HepG2 (cell line): ENCODE measurements around the gene SLC25A22. TPM values are rescaled to one million over a fixed set of nuclear protein-coding genes. Genes with fewer than 3 reads are reported as not detected.

Experiments used
- CBFB ChIP-seq: sonication (generic); formaldehyde crosslinking; IDR thresholded peaks from 2 replicates; pipeline ENCODE4 v1.4.0; 2020; ENCODE audit warnings: missing genetic modification reagents
- FOXA1 ChIP-seq, 2 experiments: fragments of 450-650 bp in 1 of 2; sonication (generic) in 1 of 2; formaldehyde crosslinking in 1 of 2; IDR thresholded peaks; 2 replicates each; pipeline versions ENCODE4 v1.4.0 to v1.6.1; 2016 to 2020; ENCODE audit warnings: missing genetic modification reagents in 1 of 2
- KDM5B ChIP-seq: sonication (generic); formaldehyde crosslinking; IDR thresholded peaks from 2 replicates; pipeline ENCODE4 v1.4.0; 2020; ENCODE audit warnings: missing genetic modification reagents, mild to moderate bottlenecking, borderline replicate concordance
- MED8 ChIP-seq: sonication (generic); formaldehyde crosslinking; IDR thresholded peaks from 2 replicates; pipeline ENCODE4 v1.8.1; 2023; ENCODE audit warnings: mild to moderate bottlenecking, missing genetic modification reagents; ENCODE audit not compliant: insufficient replicate concordance
- ONECUT2 ChIP-seq: sonication (generic); formaldehyde crosslinking; IDR thresholded peaks from 2 replicates; pipeline ENCODE4 v1.4.0; 2020; ENCODE audit warnings: missing genetic modification reagents
- SMARCE1 ChIP-seq: fragments of 450-650 bp; IDR thresholded peaks from 2 replicates; pipeline ENCODE4 v1.6.1; 2017; ENCODE audit warnings: borderline replicate concordance
- SSRP1 ChIP-seq: IDR thresholded peaks from 2 replicates; pipeline ENCODE4 v1.6.1; 2016; ENCODE audit warnings: control low read depth
- TBX2 ChIP-seq: sonication (generic); formaldehyde crosslinking; IDR thresholded peaks from 2 replicates; pipeline ENCODE4 v1.5.0; 2020; ENCODE audit warnings: missing genetic modification reagents, mild to moderate bottlenecking, borderline replicate concordance
- ZBTB8A ChIP-seq: sonication (generic); formaldehyde crosslinking; IDR thresholded peaks from 2 replicates; pipeline ENCODE4 v1.4.0; 2020; ENCODE audit warnings: mild to moderate bottlenecking, low read depth, missing genetic modification reagents, borderline replicate concordance
- ZFP36L2 ChIP-seq: sonication (generic); formaldehyde crosslinking; IDR thresholded peaks from 2 replicates; pipeline ENCODE4 v1.4.0; 2020; ENCODE audit warnings: missing genetic modification reagents
- ZNF564 ChIP-seq: sonication (generic); formaldehyde crosslinking; IDR thresholded peaks from 2 replicates; pipeline ENCODE4 v1.8.1; 2023; ENCODE audit warnings: mild to moderate bottlenecking, missing genetic modification reagents
- ZNF792 ChIP-seq: IDR thresholded peaks from 2 replicates; pipeline ENCODE4 v1.6.1; 2016
- polyA plus RNA-seq, 8 experiments: library from polyadenylated mRNA; depleted of rRNA in 3 of 8; stranded (reverse) in 7 of 8; unstranded in 1 of 8; fragments of >200 nt; fragmentation: Illumina TruSeq in 4 of 8; extraction: Trizol in 4 of 8; gene quantifications; 2 replicates each; pipeline versions ENCODE4 v1.2.1 to v1.2.3, GENCODE V29; 2011 to 2016; ENCODE audit warnings: low read depth in 4 of 8, missing spikeins in 1 of 8, mixed read lengths in 1 of 8; ENCODE audit not compliant: insufficient read depth in 1 of 8
- total RNA-seq, 5 experiments: library from RNA; depleted of rRNA; stranded (reverse); fragments of >200 nt; fragmentation: Illumina TruSeq; extraction: Trizol; gene quantifications; 2 replicates each; pipeline ENCODE4 v1.2.3, GENCODE V29; 2016; ENCODE audit warnings: low read depth in 1 of 5
- TF ChIP-seq, protein P1 (sequence below): sonication (generic); formaldehyde crosslinking; IDR thresholded peaks from 2 replicates; pipeline ENCODE4 v1.5.1; 2020; ENCODE audit warnings: mild to moderate bottlenecking, missing genetic modification reagents, borderline replicate concordance
- TF ChIP-seq, protein P2 (sequence below): IDR thresholded peaks from 2 replicates; pipeline ENCODE4 v1.6.1; 2018; ENCODE audit warnings: missing genetic modification reagents, mild to moderate bottlenecking, missing compliant biosample characterization
- TF ChIP-seq, protein P3 (sequence below): sonication (generic); formaldehyde crosslinking; conservative IDR thresholded peaks from 2 replicates; pipeline ENCODE4 v1.4.0; 2020; ENCODE audit warnings: missing genetic modification reagents
- TF ChIP-seq, protein P4 (sequence below): sonication (generic); formaldehyde crosslinking; IDR thresholded peaks from 2 replicates; pipeline ENCODE4 v1.4.0; 2020; ENCODE audit warnings: mild to moderate bottlenecking, missing genetic modification reagents
- TF ChIP-seq, protein P5 (sequence below): sonication (generic); formaldehyde crosslinking; IDR thresholded peaks from 2 replicates; pipeline ENCODE4 v1.4.0; 2020; ENCODE audit warnings: missing genetic modification reagents, mild to moderate bottlenecking, borderline replicate concordance

SLC25A22 gene
- total and polyA plus RNA-seq, 2 of the 13 experiments (the other 11 are each of a cell fraction or from before 2014, with no cell fraction given): 12.4 to 19.2 TPM

DNA sequence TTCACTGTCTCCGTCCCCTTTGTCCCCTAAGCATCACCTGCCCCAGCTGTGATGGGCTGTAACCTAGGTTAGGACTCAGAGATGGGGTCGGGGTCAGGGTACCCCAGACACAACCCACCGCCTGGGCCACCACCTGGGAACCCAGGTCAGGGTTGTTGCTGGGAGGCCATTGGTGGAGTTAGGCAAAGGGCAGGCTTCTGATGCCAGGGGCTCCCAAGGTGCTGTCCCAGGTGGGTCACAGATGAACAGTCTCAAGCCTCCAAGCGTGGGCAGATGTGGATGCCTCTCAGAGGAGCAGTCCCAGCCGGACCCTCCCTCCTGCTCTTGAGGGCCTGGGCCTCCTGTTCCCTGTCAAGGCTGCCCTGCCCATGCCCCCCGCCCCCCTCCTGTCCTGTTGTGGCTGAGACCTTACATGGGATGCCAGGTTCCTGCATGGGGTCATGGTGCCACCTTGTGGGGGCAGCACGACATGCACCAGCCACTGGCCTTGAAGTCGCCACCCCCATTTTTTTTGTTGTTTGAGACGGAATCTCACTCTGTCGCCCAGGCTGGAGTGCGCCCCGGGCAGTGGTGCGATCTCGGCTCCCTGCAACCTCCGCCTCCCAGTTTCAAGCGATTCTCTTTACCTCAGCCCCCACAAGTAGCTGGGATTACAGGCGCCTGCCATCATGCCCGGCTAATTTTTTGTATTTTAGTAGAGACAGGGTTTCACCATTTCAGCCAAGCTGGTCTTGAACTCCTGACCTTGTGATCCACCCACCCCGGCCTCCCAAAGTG, 32.9 kb downstream of the SLC25A22 start (continued):
- TF ChIP-seq, protein P1, sequence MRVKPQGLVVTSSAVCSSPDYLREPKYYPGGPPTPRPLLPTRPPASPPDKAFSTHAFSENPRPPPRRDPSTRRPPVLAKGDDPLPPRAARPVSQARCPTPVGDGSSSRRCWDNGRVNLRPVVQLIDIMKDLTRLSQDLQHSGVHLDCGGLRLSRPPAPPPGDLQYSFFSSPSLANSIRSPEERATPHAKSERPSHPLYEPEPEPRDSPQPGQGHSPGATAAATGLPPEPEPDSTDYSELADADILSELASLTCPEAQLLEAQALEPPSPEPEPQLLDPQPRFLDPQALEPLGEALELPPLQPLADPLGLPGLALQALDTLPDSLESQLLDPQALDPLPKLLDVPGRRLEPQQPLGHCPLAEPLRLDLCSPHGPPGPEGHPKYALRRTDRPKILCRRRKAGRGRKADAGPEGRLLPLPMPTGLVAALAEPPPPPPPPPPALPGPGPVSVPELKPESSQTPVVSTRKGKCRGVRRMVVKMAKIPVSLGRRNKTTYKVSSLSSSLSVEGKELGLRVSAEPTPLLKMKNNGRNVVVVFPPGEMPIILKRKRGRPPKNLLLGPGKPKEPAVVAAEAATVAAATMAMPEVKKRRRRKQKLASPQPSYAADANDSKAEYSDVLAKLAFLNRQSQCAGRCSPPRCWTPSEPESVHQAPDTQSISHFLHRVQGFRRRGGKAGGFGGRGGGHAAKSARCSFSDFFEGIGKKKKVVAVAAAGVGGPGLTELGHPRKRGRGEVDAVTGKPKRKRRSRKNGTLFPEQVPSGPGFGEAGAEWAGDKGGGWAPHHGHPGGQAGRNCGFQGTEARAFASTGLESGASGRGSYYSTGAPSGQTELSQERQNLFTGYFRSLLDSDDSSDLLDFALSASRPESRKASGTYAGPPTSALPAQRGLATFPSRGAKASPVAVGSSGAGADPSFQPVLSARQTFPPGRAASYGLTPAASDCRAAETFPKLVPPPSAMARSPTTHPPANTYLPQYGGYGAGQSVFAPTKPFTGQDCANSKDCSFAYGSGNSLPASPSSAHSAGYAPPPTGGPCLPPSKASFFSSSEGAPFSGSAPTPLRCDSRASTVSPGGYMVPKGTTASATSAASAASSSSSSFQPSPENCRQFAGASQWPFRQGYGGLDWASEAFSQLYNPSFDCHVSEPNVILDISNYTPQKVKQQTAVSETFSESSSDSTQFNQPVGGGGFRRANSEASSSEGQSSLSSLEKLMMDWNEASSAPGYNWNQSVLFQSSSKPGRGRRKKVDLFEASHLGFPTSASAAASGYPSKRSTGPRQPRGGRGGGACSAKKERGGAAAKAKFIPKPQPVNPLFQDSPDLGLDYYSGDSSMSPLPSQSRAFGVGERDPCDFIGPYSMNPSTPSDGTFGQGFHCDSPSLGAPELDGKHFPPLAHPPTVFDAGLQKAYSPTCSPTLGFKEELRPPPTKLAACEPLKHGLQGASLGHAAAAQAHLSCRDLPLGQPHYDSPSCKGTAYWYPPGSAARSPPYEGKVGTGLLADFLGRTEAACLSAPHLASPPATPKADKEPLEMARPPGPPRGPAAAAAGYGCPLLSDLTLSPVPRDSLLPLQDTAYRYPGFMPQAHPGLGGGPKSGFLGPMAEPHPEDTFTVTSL: no peak
- TF ChIP-seq CBFB (CRISPR knock-in tag) (no peak), ZFP36L2 (no peak), ONECUT2 (CRISPR knock-in tag) (no peak), TBX2 (CRISPR knock-in tag) (peak; percentile 18; the same call in 1 of the 2 replicates), ZBTB8A (CRISPR knock-in tag) (no peak), KDM5B (CRISPR knock-in tag) (no peak; the same call in 1 of the 2 replicates), FOXA1 (IDR thresholded peaks at IDR 0.05) (no peak), FOXA1 (CRISPR knock-in tag; IDR thresholded peaks at IDR 0.05) (no peak), MED8 (CRISPR knock-in tag) (no peak), SSRP1 (CRISPR knock-in tag) (no peak), SMARCE1 (no peak), ZNF564 (CRISPR knock-in tag) (no peak), ZNF792 (CRISPR knock-in tag) (no peak)
- TF ChIP-seq, protein P2, sequence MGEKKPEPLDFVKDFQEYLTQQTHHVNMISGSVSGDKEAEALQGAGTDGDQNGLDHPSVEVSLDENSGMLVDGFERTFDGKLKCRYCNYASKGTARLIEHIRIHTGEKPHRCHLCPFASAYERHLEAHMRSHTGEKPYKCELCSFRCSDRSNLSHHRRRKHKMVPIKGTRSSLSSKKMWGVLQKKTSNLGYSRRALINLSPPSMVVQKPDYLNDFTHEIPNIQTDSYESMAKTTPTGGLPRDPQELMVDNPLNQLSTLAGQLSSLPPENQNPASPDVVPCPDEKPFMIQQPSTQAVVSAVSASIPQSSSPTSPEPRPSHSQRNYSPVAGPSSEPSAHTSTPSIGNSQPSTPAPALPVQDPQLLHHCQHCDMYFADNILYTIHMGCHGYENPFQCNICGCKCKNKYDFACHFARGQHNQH (CRISPR knock-in tag): no peak
- TF ChIP-seq, protein P3, sequence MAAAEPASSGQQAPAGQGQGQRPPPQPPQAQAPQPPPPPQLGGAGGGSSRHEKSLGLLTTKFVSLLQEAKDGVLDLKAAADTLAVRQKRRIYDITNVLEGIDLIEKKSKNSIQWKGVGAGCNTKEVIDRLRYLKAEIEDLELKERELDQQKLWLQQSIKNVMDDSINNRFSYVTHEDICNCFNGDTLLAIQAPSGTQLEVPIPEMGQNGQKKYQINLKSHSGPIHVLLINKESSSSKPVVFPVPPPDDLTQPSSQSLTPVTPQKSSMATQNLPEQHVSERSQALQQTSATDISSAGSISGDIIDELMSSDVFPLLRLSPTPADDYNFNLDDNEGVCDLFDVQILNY (CRISPR knock-in tag): no peak
- TF ChIP-seq, protein P4, sequence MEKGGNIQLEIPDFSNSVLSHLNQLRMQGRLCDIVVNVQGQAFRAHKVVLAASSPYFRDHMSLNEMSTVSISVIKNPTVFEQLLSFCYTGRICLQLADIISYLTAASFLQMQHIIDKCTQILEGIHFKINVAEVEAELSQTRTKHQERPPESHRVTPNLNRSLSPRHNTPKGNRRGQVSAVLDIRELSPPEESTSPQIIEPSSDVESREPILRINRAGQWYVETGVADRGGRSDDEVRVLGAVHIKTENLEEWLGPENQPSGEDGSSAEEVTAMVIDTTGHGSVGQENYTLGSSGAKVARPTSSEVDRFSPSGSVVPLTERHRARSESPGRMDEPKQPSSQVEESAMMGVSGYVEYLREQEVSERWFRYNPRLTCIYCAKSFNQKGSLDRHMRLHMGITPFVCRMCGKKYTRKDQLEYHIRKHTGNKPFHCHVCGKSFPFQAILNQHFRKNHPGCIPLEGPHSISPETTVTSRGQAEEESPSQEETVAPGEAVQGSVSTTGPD (CRISPR knock-in tag): no peak
- TF ChIP-seq, protein P5, sequence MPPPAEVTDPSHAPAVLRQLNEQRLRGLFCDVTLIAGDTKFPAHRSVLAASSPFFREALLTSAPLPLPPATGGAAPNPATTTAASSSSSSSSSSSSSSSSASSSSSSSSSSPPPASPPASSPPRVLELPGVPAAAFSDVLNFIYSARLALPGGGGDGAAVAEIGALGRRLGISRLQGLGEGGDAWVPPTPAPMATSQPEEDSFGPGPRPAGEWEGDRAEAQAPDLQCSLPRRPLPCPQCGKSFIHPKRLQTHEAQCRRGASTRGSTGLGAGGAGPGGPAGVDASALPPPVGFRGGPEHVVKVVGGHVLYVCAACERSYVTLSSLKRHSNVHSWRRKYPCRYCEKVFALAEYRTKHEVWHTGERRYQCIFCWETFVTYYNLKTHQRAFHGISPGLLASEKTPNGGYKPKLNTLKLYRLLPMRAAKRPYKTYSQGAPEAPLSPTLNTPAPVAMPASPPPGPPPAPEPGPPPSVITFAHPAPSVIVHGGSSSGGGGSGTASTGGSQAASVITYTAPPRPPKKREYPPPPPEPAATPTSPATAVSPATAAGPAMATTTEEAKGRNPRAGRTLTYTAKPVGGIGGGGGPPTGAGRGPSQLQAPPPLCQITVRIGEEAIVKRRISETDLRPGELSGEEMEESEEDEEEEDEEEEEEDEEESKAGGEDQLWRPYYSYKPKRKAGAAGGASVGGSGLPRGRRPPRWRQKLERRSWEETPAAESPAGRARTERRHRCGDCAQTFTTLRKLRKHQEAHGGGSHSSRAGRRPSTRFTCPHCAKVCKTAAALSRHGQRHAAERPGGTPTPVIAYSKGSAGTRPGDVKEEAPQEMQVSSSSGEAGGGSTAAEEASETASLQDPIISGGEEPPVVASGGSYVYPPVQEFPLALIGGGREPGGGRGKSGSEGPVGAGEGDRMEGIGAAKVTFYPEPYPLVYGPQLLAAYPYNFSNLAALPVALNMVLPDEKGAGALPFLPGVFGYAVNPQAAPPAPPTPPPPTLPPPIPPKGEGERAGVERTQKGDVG (CRISPR knock-in tag): peak; percentile 26; the same call in 1 of the 2 replicates
